ENCODE results near the gene TTLL13.

DNA sequence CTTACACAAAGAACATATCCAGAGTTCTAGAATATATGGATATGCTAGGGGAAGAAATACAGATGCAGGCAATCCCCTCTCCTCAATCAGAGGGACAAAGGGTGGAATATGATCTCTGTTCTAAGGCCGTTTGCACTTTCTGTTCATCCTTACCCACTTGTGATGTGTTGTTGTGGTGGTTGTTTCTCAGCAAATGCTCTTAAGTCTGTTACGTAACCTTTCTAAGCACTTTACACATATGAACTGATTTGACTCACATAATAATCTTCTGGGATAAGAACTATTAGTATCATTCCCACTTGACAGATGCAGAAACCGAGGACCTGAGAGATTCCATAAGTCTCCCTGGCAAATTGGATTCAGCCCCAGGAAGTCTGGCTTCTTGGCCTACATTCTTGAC lies 56.6 kb downstream of the TTLL13 start:
- TF ChIP-seq, protein P1, sequence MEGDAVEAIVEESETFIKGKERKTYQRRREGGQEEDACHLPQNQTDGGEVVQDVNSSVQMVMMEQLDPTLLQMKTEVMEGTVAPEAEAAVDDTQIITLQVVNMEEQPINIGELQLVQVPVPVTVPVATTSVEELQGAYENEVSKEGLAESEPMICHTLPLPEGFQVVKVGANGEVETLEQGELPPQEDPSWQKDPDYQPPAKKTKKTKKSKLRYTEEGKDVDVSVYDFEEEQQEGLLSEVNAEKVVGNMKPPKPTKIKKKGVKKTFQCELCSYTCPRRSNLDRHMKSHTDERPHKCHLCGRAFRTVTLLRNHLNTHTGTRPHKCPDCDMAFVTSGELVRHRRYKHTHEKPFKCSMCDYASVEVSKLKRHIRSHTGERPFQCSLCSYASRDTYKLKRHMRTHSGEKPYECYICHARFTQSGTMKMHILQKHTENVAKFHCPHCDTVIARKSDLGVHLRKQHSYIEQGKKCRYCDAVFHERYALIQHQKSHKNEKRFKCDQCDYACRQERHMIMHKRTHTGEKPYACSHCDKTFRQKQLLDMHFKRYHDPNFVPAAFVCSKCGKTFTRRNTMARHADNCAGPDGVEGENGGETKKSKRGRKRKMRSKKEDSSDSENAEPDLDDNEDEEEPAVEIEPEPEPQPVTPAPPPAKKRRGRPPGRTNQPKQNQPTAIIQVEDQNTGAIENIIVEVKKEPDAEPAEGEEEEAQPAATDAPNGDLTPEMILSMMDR (IDR thresholded peaks at IDR 0.05), result no peak
- TF ChIP-seq POLR2A (IDR thresholded peaks at IDR 0.05), result no peak

Measured in right lobe of liver (tissue), 4 donors.